Activated B cell treated with CpG ODN at 0.5 μM for 24 hours (primary cell): ENCODE measurements around the gene WWOX. TPM values are rescaled to one million over a fixed set of nuclear protein-coding genes. Genes with fewer than 3 reads are reported as not detected.

ENCODE experiments used
- ATAC-seq: fragments of 200-7000 bp; cut with Tn5 transposase; one replicate; pipeline ENCODE4 v1.10.0; 2021; ENCODE audit warnings: low read depth, mild to moderate bottlenecking, moderate library complexity
- CTCF ChIA-PET: fragments of 350-600 bp; sonication (Branson Sonifier 250); formaldehyde crosslinking; loops from one replicate; lab custom pipeline; 2021; ENCODE audit warnings: antibody characterized with exemption; lab: Charles Lee
- POLR2A ChIA-PET: fragments of 350-600 bp; sonication (Branson Sonifier 250); formaldehyde crosslinking; loops from one replicate; lab custom pipeline; 2021; ENCODE audit warnings: antibody characterized with exemption; lab: Charles Lee
- DNase-seq: peaks from one replicate; pipeline ENCODE4 v3.0.0; 2022
- H3K27ac Mint-ChIP-seq: one replicate; pipeline ENCODE4 v1.8.0; 2020; ENCODE audit warnings: mixed read lengths
- H3K27me3 Mint-ChIP-seq: one replicate; pipeline ENCODE4 v1.8.0; 2021; ENCODE audit warnings: mixed read lengths
- H3K36me3 Mint-ChIP-seq: one replicate; pipeline ENCODE4 v1.8.0; 2021; ENCODE audit warnings: low read depth, mixed read lengths
- H3K4me1 Mint-ChIP-seq: one replicate; pipeline ENCODE4 v1.8.0; 2021; ENCODE audit warnings: mixed read lengths
- H3K4me3 Mint-ChIP-seq: one replicate; pipeline ENCODE4 v1.8.0; 2020; ENCODE audit warnings: mild to moderate bottlenecking, mixed read lengths
- H3K9me3 Mint-ChIP-seq: one replicate; pipeline ENCODE4 v1.8.0; 2020; ENCODE audit warnings: mixed read lengths
- CTCF ChIP-seq: fragments of 200-600 bp; IDR thresholded peaks from one replicate; pipeline ENCODE4 v1.8.0; 2022; ENCODE audit warnings: antibody characterized with exemption, mild to moderate bottlenecking
- intact Hi-C: fragments of 100-400 bp; cut with micrococcal nuclease; formaldehyde crosslinking; loops from one replicate; pipeline ENCODE4 v1.15.1; 2024
- total RNA-seq: library from RNA; stranded (reverse); gene quantifications from 2 replicates; pipeline ENCODE4 v1.2.3, GENCODE V29; 2022

The WWOX gene
- total RNA-seq, 1 donor from 2014 or later, result 22.6 TPM

- no peak for DNase-seq
- Mint-ChIP-seq H3K36me3 (no peaks in the 10 kb centered on the region), H3K9me3 (no peaks in the 10 kb centered on the region), H3K4me3 (no peak overlapping the region), H3K27me3 (no peaks in the 10 kb centered on the region), H3K4me1 (no peaks in the 10 kb centered on the region), H3K27ac (no peak overlapping the region)
- TF ChIP-seq CTCF, result no peak
- ChIA-PET POLR2A (no interaction called here), CTCF (interaction anchor here (0.6 kb wide), 1 partner anchor 76 kb away, joined by 3 read pairs; no protein-coding TSS in a partner anchor)
- intact Hi-C loops, result no loop called here
- ATAC-seq, result no peak
Measured at GRCh38 chr16:78363843-78364555, 264.5 kb downstream of the WWOX start.

DNA sequence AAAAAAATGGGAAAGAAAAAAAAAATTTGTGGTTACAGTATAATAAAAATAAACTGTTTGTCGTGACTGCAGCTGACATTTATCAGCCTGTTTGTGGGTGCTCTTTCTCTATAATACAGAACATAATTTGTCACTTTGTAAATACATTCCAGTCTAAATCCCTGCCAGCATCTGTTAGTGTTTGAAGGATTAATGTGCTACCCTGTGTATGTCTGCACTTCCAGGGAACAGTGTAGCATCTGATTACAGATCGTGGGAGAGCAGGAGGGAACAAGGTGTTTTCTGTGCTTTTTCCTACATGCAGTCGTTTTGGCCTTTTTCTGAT is 265.1 kb downstream of the WWOX start:
- no peaks in the 10 kb centered on the region for H3K27me3 Mint-ChIP-seq
- DNase-seq, result no peak
- no peak for ATAC-seq
- ChIA-PET CTCF (interaction anchor here (0.6 kb wide), 1 partner anchor 76 kb away, joined by 3 read pairs; no protein-coding TSS in a partner anchor), POLR2A (no interaction called here)
- H3K36me3 Mint-ChIP-seq, result no peaks in the 10 kb centered on the region
- no peaks in the 10 kb centered on the region for H3K4me1 Mint-ChIP-seq
- intact Hi-C loops, result no loop called here
- no peak overlapping the region for H3K4me3 Mint-ChIP-seq
- no peak overlapping the region for H3K27ac Mint-ChIP-seq
- H3K9me3 Mint-ChIP-seq, result no peaks in the 10 kb centered on the region
- no peak for TF ChIP-seq CTCF

DNA sequence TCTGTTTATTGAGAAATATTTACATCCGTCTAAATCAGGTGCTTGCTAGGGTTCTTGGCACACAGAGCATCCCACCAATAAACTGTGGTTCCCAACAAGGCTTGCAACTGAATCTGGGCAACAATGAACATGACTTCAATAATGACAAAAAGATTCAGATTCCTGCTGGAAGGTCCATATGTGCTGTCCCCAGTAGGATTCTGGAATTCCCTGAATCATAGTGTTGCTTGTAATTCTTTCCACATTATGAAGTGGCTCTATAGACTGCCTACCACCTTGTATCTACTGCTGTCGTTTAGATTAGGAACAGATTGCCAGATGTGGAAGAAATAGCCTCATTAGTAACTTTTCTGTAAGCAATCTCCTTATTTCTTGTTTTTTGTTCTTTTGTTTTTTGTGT is 265.9 kb downstream of the WWOX start:
- H3K9me3 Mint-ChIP-seq, result no peaks in the 10 kb centered on the region
- TF ChIP-seq CTCF, result no peak
- ChIA-PET POLR2A (no interaction called here), CTCF (no interaction called here)
- no peaks in the 10 kb centered on the region for H3K36me3 Mint-ChIP-seq
- intact Hi-C loops, result no loop called here
- DNase-seq (no peak), ATAC-seq (no peak)
- H3K4me3 Mint-ChIP-seq, result no peak overlapping the region
- no peaks in the 10 kb centered on the region for H3K4me1 Mint-ChIP-seq
- no peaks in the 10 kb centered on the region for H3K27me3 Mint-ChIP-seq
- H3K27ac Mint-ChIP-seq, result no peak overlapping the region

DNA sequence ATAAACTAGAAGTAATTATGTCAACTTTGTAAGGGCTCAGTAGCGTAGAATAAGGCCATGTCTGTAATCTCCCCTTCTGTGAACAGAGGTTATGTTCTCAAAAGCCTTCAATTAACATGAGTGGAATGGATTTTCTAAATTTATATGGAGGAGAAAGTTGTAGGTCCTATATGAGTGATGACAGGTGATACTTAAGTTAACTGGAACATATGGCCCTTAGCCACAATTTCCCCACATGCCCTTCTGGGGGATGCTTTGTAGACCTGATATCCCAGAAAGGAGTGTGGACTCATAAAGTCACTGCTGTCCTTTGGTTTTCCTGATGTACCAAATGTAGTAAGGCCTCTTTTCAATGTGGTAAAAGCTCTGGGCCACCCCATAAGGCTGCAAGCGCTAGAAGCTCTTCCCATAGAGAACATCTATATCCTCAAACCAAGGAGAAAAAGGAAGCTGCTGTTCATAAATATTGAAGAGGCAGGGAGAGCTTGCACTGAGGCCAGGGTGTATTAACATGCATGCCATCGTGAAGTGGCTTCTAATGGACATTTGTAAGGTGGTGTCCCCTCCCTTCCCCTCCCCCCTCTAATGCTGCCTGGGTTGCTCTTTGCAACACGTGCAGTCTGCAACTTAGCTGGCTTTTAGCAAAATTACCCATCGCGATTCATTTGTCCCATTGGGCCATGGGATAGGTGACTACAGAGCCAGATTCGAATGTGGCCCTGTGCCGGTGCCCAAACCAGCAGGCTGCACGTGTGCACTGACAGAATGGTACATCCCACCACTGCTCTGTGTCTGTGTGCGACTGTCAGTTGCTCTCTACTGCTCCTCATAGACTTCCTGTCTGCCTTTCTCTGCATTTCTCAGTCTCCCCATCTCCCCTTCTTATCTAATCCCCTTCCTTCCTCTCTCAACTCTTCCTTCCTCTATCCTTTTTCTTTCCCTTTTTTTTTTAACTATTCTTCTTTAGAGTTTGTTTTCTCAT is 269.0 kb downstream of the WWOX start:
- intact Hi-C loops, result no loop called here
- Mint-ChIP-seq H3K27me3 (no peaks in the 10 kb centered on the region), H3K9me3 (peaks cover 6% of the 10 kb centered on the region), H3K27ac (no peak overlapping the region), H3K4me1 (no peaks in the 10 kb centered on the region), H3K4me3 (no peak overlapping the region), H3K36me3 (no peaks in the 10 kb centered on the region)
- POLR2A ChIA-PET, result no interaction called here
- DNase-seq, result no peak
- ATAC-seq, result no peak
- CTCF ChIA-PET, result no interaction called here
- TF ChIP-seq CTCF, result no peak

- ATAC-seq, result no peak
- H3K27ac Mint-ChIP-seq, result no peak overlapping the region
- ChIA-PET POLR2A (no interaction called here), CTCF (no interaction called here)
- no peaks in the 10 kb centered on the region for H3K4me1 Mint-ChIP-seq
- no peaks in the 10 kb centered on the region for H3K27me3 Mint-ChIP-seq
- peaks cover 6% of the 10 kb centered on the region for H3K9me3 Mint-ChIP-seq
- intact Hi-C loops, result no loop called here
- DNase-seq, result no peak
- H3K4me3 Mint-ChIP-seq, result no peak overlapping the region
- H3K36me3 Mint-ChIP-seq, result no peaks in the 10 kb centered on the region
- TF ChIP-seq CTCF, result no peak
Measured at GRCh38 chr16:78372277-78372676, 272.8 kb downstream of the WWOX start.
